ENCODE data around the gene KCNJ15. TPM values are rescaled to one million over a fixed set of nuclear protein-coding genes. Genes with fewer than 3 reads are reported as not detected.

Gene KCNJ15
- total and polyA plus RNA-seq, 2 of the 13 experiments (the other 11 are each of a cell fraction or from before 2014, with no cell fraction given) = not detected

DNA sequence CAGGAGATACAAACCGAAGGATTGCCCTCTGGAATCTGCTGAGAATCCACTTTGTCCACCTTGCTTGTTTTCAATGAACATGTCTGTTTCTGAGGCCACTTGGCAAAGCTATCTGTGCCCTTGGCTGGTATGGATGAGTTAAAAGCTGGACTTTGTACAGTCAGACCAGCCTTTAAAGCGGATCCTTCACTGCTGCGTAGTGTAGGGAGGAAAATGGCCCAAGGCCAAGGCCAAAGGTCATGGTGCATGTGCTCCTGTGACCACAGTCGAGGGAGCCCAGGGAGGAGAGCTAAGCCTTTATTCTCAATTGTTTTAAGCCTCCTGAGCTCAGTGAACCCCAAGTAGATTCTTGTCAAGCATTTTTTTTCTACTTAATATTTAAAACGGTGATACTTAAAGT lies 37.0 kb downstream of the KCNJ15 start (continued):
- TF ChIP-seq, protein P1, sequence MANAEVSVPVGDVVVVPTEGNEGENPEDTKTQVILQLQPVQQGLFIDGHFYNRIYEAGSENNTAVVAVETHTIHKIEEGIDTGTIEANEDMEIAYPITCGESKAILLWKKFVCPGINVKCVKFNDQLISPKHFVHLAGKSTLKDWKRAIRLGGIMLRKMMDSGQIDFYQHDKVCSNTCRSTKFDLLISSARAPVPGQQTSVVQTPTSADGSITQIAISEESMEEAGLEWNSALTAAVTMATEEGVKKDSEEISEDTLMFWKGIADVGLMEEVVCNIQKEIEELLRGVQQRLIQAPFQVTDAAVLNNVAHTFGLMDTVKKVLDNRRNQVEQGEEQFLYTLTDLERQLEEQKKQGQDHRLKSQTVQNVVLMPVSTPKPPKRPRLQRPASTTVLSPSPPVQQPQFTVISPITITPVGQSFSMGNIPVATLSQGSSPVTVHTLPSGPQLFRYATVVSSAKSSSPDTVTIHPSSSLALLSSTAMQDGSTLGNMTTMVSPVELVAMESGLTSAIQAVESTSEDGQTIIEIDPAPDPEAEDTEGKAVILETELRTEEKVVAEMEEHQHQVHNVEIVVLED (CRISPR knock-in tag; IDR thresholded peaks at IDR 0.05; ENCODE audit: borderline replicate concordance) = no peak
- no peak for TF ChIP-seq ZNF749 (CRISPR knock-in tag; IDR thresholded peaks at IDR 0.05; ENCODE audit: borderline replicate concordance)
- TF ChIP-seq ZNF644 (CRISPR knock-in tag; IDR thresholded peaks at IDR 0.05; ENCODE audit: low read depth) = peak; percentile 82
- TF ChIP-seq BHLHE40 (IDR thresholded peaks at IDR 0.05; ENCODE audit: low read length) = peak; percentile 46; the same call in 1 of the 2 replicates
- TF ChIP-seq, protein P2, sequence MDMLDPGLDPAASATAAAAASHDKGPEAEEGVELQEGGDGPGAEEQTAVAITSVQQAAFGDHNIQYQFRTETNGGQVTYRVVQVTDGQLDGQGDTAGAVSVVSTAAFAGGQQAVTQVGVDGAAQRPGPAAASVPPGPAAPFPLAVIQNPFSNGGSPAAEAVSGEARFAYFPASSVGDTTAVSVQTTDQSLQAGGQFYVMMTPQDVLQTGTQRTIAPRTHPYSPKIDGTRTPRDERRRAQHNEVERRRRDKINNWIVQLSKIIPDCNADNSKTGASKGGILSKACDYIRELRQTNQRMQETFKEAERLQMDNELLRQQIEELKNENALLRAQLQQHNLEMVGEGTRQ (IDR thresholded peaks at IDR 0.05; ENCODE audit: low read depth, low read length) = no peak
- TF ChIP-seq, protein P2 (CRISPR knock-in tag; IDR thresholded peaks at IDR 0.05; ENCODE audit: borderline replicate concordance) = no peak
- TF ChIP-seq SALL1 (CRISPR knock-in tag; IDR thresholded peaks at IDR 0.05) = peak; percentile 48
- TF ChIP-seq, protein P3, sequence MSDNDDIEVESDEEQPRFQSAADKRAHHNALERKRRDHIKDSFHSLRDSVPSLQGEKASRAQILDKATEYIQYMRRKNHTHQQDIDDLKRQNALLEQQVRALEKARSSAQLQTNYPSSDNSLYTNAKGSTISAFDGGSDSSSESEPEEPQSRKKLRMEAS (IDR thresholded peaks at IDR 0.05) = peak; percentile 72
- peak; percentile 62 for TF ChIP-seq HNF4G (IDR thresholded peaks at IDR 0.05; ENCODE audit: borderline replicate concordance, low read depth, low read length)
- TF ChIP-seq HNF4G (CRISPR knock-in tag; IDR thresholded peaks at IDR 0.05; ENCODE audit: borderline replicate concordance, low read depth) = no peak
- TF ChIP-seq CBFB (CRISPR knock-in tag; IDR thresholded peaks at IDR 0.05) = no peak
